ENCODE data around the gene PTPRQ.

DNA sequence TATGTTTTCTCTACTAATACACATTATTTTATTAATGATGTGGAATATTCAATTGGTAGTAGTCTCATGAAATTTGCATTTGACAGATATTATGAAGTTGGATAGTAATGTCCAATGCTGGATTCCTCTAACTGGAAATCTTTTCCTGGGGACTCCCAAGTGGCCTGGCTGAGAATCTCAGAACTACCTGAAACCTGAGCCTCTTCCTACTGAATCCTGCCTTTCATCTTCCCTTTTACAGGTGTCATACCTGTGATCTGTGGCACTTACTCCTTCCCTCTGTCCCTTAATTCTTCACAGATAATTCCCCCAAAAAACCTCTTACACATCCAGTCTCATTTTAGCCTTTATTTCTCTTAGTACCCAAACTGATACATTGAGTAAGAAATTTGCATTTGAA is 173.7 kb downstream of the PTPRQ start:
- TF ChIP-seq ZNF274 (IDR thresholded peaks at IDR 0.05; ENCODE audit: low read length) = no peak
- TF ChIP-seq ZNF274 (tag by site-specific recombination; IDR thresholded peaks at IDR 0.05; ENCODE audit: borderline replicate concordance) = no peak
- TF ChIP-seq, protein P1, sequence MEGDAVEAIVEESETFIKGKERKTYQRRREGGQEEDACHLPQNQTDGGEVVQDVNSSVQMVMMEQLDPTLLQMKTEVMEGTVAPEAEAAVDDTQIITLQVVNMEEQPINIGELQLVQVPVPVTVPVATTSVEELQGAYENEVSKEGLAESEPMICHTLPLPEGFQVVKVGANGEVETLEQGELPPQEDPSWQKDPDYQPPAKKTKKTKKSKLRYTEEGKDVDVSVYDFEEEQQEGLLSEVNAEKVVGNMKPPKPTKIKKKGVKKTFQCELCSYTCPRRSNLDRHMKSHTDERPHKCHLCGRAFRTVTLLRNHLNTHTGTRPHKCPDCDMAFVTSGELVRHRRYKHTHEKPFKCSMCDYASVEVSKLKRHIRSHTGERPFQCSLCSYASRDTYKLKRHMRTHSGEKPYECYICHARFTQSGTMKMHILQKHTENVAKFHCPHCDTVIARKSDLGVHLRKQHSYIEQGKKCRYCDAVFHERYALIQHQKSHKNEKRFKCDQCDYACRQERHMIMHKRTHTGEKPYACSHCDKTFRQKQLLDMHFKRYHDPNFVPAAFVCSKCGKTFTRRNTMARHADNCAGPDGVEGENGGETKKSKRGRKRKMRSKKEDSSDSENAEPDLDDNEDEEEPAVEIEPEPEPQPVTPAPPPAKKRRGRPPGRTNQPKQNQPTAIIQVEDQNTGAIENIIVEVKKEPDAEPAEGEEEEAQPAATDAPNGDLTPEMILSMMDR (tag by site-specific recombination; IDR thresholded peaks at IDR 0.05) = no peak
- no peak for TF ChIP-seq ZNF10 (tag by site-specific recombination; IDR thresholded peaks at IDR 0.05)
- TF ChIP-seq, protein P2, sequence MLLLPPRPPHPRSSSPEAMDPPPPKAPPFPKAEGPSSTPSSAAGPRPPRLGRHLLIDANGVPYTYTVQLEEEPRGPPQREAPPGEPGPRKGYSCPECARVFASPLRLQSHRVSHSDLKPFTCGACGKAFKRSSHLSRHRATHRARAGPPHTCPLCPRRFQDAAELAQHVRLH (tag by site-specific recombination; IDR thresholded peaks at IDR 0.05) = no peak
- TF ChIP-seq ZNF629 (tag by site-specific recombination; IDR thresholded peaks at IDR 0.05) = no peak
- TF ChIP-seq AEBP2 (tag by site-specific recombination; IDR thresholded peaks at IDR 0.05; ENCODE audit: borderline replicate concordance) = no peak
- no peak for TF ChIP-seq ZNF19 (tag by site-specific recombination; IDR thresholded peaks at IDR 0.05; ENCODE audit: low read depth)
- TF ChIP-seq, protein P3, sequence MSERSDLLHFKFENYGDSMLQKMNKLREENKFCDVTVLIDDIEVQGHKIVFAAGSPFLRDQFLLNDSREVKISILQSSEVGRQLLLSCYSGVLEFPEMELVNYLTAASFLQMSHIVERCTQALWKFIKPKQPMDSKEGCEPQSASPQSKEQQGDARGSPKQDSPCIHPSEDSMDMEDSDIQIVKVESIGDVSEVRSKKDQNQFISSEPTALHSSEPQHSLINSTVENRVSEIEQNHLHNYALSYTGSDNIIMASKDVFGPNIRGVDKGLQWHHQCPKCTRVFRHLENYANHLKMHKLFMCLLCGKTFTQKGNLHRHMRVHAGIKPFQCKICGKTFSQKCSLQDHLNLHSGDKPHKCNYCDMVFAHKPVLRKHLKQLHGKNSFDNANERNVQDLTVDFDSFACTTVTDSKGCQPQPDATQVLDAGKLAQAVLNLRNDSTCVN (tag by site-specific recombination; optimal IDR thresholded peaks at IDR 0.05) = no peak
- no peak for TF ChIP-seq BCL11A (tag by site-specific recombination; IDR thresholded peaks at IDR 0.05; ENCODE audit: low read depth)

Data from HEK293 (cell line).